Measurements from ENCODE around the gene RSAD2.

The RSAD2 gene

DNA sequence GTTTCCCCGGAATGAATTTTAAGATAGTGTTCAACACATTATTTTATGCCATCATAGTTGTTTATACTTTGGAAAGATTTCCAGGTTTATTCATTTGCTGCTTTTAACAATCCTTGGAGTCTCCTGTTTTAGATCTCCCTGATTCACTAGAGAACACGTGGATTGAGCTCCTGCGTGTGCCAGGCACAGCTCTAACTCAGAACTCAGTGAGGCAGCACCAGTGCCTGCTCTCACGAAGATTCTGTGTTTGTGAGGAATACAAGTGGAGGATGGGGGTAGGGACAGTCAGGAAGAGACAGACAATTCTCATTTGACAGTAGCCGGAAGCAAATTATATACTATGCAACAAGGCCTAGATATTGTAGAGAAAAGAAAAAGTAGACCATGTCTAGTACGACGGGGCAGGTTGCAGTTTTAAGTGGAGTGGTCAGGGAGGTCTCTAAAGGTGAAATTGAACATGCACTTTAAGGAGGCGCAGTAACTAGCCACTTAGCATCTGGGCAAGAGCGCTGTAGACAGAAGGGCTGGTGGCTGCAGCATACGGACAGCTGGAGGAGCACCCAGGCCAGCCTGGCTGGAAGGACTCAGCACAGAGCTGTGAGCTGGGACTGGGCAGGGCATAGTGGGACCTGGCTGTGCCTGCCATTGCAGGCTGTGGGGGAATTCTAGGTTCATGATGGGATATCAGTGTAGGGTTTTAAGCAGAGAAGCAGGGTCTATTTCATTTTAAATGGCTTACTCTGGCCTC is 63.9 kb downstream of the RSAD2 start:
- no peak for DNase-seq (ENCODE audit: extremely low read depth in 1 of 2, low read depth in 1 of 2)

- no peak for DNase-seq (ENCODE audit: extremely low read depth in 1 of 2, low read depth in 1 of 2)
Measured at GRCh38 chr2:6942848-6943247, 65.3 kb downstream of the RSAD2 start.

DNA sequence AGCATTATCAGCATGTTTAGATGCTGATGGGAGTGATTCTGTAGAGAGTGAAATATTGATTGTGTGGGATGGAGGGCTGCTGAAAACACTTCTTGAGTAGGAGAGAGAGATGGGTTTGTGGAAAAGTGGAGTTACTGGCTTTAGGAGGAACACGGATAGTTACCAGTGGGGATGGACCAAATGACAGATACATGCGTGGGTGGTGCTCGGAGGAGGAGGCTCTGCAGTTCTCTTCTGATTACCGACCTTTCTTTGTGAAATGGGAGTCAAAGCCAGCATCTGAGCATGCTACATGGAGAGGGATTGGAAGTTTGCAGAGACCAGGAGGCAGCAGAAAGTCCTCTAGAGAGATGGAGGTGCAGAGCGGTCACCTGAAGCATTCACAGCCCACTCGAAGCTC is 65.9 kb downstream of the RSAD2 start:
- no peak for DNase-seq (ENCODE audit: extremely low read depth in 1 of 2, low read depth in 1 of 2)

DNA sequence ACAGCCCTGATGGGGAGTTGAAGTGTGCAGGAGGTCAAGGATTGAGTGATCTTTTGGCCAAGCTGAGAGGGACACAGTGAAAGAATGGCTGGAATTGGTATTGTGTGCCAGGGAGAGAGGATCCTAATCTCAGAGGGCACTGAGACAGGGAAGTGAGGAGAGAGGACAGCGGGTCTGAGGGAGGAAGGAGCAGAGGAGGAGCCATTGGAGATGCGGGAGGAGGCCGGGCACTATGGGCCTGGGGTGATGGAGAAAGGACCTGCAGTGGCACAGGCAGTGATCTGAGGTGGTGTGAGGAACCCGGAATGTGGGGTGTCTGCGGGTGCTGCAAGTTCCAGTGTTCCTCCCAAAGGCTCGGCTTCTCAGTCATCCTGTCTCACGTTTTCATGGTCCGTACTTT is 66.4 kb downstream of the RSAD2 start:
- no peak for DNase-seq (ENCODE audit: extremely low read depth in 1 of 2, low read depth in 1 of 2)

DNA sequence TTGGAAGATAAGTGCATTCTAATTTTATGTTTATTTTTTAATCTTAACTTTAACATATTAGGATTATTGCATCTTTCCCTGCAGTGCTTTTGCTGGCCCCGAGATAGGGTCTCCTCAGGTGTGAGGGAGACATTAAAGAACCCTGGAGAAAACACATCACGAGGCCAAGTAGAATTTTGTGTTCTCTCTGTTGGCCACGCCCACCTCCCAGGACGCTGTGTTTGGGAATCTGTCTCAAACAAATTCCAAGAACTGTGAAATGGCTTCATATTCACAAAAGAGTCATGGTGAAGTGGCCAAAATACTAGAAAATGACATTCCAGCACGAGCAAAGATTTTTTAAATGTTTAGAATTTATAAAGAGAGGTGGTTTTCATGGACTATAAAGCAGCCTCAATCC is 67.0 kb downstream of the RSAD2 start:
- no peak for DNase-seq (ENCODE audit: extremely low read depth in 1 of 2, low read depth in 1 of 2)

GRCh38 chr2:6945087-6945813 is 67.7 kb downstream of the RSAD2 start:
- DNase-seq (ENCODE audit: extremely low read depth in 1 of 2, low read depth in 1 of 2): no peak

DNA sequence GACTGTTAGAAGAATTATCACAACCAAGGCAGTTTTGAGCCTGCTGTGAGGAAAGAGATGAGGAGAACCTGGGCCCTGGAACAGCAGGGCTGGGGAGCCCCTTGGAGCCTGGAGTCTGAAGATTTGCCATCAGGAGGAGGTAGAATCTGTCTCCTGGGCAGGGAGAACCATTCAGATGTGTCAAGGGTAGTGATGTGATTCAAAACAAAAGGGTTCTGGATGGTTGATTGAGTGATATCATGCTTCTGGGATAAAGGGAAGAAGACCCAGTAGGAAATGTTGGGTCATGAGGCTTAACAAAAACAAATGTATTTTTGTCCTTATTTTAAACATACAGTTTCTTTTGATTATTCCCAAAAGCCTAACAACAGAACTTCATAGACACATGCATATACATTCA is 68.2 kb downstream of the RSAD2 start:
- no peak for DNase-seq (ENCODE audit: extremely low read depth in 1 of 2, low read depth in 1 of 2)

- no peak for DNase-seq (ENCODE audit: extremely low read depth in 1 of 2, low read depth in 1 of 2)
Measured at GRCh38 chr2:6946722-6947121, 69.1 kb downstream of the RSAD2 start.
